Activated CD8-positive, alpha-beta memory T cell treated with anti-CD3 and anti-CD28 coated beads, Interleukin-2, amount 50 U/mL, for 24 hours (primary cell): Measurements from ENCODE around the gene DLGAP1.
"Not testable (repeated sequence)": the region's sequence is repeated elsewhere in the genome, so short reads cannot be mapped to it uniquely, and the experiment has no call there.

ENCODE experiments used
- DNase-seq: peaks from one replicate; pipeline ENCODE4 v3.0.0-alpha.2; 2020; ENCODE audit errors: extremely low read depth

DLGAP1 gene

DNA sequence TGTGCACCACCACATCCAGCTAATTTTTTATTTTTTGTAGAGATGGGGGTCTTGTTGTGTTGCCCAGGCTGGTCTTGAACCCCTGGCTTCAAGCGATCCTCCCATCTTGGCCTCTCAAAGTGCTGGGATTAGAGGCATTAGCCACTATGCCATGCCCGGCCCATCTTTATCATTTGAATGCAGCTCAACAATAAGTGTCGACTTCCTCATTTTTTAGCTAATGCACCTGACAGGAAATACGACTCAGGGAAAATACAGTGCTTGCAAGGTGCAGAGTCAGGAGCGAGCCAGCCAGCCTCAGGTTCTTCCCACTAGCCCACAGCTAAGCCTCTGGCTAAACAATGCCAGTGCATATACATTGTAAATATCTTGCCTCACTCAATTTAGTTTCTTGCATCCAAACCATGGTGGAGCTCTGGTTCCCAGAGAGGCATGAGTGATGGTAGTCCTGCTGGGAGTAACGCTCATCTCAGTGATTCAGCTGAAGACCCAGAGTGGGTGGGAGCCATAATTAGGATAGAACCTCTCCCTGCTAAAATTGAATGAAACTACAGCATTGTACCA is 870.1 kb downstream of the DLGAP1 start:
- no peak for DNase-seq

GRCh38 chr18:3584266-3584861 is 870.7 kb downstream of the DLGAP1 start:
- no peak for DNase-seq

DNA sequence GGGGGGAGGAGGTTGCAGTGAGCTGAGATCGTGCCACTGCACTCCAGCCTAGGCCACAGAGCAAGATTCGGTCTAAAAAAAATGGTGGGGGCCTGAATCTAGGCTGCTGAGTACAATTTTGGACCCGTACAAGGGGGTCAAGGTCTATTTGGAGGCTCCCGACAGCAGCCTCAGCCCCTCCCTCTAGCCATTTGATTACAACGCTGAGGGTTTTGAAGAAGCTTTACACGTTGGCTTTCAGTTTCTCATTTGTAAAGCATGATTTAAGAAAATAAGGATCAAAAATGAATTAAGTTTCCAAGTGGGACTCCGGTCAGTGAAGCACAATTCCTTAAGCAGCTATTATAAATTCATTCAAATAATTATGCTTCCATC is 871.2 kb downstream of the DLGAP1 start:
- DNase-seq: no peak

- DNase-seq: not testable (repeated sequence)
Measured at GRCh38 chr18:3583106-3583872, 871.8 kb downstream of the DLGAP1 start.

DNA sequence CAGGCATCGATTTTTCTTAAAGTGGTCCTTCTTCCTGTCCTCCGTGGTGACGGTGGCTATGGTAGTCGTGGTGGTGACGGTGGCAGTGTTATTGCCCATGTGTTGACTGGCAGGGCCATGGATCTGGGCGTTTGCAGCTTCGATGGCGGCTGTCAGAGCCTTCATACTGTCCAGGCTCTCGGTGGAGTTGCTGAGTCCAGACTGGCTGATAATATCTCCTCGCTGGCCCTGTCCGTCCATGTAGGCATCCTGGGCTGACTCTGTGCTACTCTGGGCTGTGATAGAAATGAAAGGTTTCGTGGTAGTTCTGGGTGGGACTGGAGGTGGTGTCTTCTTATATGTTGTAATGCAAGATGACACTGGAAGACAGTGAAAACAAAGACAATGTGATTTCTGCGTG is 873.2 kb downstream of the DLGAP1 start:
- DNase-seq: no peak

DNA sequence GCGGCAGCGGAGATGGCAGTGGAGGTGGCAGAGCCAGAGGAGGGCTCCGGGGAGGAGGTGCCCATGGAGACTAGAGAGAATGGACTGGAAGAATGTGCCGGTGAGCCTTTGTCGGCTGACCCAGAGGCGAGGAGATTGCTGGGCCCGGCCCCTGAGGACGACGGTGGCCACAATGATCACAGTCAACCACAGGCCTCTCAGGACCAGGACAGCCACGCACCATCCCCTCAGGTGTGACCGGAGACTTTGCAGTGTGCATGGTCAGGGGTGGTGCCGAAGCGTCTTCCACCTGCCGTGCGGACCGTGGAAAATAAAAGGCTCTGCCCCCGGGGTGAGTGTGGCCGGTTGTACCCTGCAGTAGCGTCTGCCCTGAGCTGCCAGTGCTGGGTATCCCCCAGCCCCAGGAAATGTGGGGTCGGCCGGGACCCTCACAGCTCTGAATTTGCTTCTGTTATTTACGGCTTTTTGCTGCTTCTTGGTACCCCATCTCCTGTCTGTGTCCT is 874.5 kb downstream of the DLGAP1 start:
- DNase-seq: not testable (repeated sequence)

- DNase-seq: no peak
Measured at GRCh38 chr18:3579701-3580100, 875.4 kb downstream of the DLGAP1 start.

GRCh38 chr18:3578621-3579020 is 876.5 kb downstream of the DLGAP1 start:
- no peak for DNase-seq

DNA sequence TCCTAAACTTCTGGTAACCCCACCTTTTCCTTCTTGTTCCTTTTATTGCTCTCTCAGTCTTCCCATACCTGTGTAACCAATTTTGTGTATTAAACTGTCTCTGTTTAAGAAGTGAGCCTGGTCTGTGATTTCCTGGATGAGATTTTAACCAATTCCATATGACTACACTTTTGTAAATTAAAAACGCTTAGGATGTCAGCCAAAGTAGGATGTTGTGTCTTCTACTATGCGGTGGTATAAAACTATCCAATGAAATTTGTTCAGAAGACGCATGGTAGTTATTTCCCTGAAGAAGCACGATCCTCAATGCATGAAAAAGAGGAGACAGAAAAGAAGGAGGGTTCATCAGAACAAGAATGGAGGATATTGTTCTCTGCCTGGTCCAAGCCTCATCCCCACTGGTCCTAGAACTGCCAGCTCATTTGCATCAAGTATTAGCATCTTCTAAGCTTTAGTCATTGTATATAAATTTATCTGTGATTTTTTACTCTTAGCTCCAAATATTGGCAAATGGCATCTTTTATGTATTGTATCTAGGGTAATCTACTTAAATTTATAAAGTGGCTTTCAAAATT is 877.7 kb downstream of the DLGAP1 start:
- DNase-seq: no peak

DNA sequence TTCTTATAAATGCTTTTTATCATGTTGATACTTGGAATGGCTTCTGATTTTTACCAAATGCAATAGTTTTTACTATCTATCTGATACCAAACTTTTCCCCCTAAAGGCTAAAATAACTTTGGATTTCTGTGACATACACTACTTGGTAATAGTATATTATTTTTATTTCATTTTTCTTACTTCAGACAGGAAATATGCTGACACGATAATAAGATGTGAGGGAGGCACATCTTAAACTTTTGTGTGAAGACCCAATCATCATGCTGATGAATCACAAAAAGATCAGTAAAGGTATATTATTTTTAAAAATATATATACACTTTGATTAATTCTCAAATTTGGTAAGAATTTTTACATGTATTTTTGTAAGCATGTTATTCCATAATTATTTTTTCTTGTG is 882.3 kb downstream of the DLGAP1 start:
- no peak for DNase-seq

DNA sequence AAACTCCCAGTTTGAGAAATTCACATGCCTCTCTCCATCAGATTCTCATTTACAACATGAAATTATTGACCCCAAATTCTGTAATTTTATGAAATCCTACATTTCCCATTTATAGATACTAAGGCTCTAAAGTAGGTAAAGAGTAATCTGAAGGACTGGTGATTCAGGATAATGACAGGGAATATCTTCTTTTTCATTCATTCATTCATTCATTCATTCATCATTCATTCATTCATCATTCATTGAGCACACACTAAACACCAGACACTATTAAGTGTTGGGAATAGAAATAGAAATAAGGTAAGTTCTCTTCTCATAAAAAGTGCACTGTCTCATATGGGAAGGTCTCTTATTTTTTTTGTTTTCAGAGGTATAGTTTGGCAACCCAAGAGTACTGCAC is 888.3 kb downstream of the DLGAP1 start:
- DNase-seq: no peak

DNA sequence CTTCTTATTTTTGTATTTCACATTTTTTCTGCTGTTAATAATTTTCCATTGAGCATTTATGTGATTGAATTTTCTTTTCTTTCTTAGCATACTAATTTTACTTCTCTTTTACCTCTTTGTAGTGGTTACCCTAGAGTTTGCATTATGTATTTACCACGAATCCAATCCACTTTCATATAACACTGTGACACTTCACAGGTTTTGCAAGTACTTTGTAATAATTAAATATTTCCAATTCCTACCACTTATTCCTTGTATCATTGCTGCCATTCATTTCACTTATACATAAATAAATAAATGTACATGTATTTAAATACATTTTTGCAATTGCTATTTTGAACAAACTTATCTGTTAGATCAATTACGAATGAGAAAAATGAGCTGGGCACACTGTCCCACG is 894.4 kb downstream of the DLGAP1 start:
- DNase-seq: no peak

GRCh38 chr18:3554811-3555427 is 900.2 kb downstream of the DLGAP1 start:
- DNase-seq: no peak

GRCh38 chr18:3554091-3554601 is 901.0 kb downstream of the DLGAP1 start:
- DNase-seq: no peak

- DNase-seq: no peak
Measured at GRCh38 chr18:3552305-3552704, 902.8 kb downstream of the DLGAP1 start.

DNA sequence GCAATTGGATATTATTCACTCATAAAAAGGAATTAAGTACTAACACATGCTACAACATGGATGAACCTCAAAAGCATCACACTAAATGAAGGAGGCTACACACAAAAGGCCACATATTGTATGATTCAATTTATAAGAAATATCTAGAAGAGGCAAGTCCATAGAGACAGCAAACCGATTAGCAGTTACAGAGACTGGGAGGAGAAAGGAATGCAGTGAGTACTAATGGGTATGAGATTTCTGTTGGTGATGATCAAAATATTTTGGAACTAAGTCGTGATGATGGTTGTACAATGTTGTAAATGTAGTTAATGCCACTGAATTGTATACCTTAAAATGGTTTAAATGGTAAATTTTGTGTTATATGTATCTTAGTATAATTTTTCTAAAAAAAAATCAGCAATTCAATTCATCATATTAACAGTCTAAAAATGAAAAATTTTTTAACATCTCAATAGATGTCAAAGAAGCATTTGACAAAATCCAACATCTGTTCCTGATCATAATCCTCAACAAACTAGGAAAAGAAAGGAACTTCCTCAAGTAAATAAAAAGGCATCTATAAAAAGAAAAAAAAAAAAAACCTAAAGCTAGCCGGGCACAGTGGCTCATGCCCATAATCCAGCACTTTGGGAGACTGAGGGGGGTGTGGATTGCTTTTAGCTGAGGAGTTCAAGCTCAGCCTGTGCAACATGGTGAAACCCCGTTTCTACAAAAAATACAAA is 907.1 kb downstream of the DLGAP1 start:
- no peak for DNase-seq

DNA sequence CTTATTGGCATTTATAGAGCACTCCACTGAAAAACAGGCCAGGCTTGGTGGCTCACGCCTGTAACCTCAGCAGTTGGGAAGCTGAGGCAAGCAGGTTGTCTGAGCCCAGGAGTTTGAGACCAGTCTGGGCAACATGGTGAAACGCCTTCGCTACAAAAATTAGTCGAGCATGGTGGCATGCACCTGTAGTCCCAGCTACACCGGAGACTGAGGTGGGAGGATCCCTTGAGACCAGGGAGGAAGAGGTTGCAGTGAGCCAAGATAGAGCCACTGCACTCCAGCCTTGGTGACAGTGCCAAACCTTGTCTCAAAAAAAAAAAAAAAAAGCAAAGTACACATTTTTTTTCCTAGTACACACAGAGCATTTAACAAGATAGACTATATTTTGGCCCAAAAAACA is 909.0 kb downstream of the DLGAP1 start:
- no peak for DNase-seq

GRCh38 chr18:3544537-3544936 is 910.6 kb downstream of the DLGAP1 start:
- no peak for DNase-seq

- no peak for DNase-seq
Measured at GRCh38 chr18:3541549-3542386, 913.3 kb downstream of the DLGAP1 start.

- DNase-seq: no peak
Measured at GRCh38 chr18:3540805-3541548, 914.1 kb downstream of the DLGAP1 start.
